Middle frontal gyrus (tissue), 1 donor: Measurements from ENCODE around the gene ZNF581.

Experiments used
- DNase-seq: peaks from one replicate; pipeline ENCODE4 v3.0.0-alpha.2; 2015; ENCODE audit warnings: low spot score; ENCODE audit errors: extremely low spot score

Gene ZNF581

DNA sequence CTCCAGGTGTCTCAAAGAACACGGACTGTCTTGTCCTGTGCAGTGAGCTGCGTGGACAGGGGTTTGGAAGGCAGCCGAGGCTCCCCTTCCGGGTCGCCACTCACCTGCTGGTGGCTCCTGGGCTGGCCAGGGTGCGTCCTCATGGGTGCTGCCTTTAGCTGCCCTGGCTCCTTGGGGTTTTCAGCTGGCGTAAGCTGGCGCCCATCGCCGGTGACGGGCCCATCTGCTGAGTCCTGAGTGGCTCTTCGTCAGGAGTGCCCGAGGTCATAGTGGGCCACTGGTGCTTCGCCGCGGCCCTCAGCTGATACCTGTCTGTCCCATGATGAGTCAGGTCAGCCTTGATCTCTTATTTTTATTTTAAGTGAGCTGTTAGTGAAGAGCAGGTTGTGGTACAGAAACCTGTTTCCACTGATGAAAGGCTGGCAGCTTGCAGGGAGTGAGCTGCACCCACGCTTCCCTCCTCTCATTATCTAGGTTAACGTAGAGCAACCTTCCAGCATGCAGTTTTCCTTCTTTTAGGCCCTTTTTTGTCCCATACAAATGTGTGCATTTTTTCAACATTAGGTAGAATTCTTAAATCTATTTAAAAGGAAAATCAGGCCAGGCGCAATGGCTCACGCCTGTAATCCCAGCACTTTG, 50.0 kb downstream of the ZNF581 start:
- peak; percentile 11 for DNase-seq

GRCh38 chr19:55694241-55694655, 50.8 kb downstream of the ZNF581 start:
- no peak for DNase-seq

DNA sequence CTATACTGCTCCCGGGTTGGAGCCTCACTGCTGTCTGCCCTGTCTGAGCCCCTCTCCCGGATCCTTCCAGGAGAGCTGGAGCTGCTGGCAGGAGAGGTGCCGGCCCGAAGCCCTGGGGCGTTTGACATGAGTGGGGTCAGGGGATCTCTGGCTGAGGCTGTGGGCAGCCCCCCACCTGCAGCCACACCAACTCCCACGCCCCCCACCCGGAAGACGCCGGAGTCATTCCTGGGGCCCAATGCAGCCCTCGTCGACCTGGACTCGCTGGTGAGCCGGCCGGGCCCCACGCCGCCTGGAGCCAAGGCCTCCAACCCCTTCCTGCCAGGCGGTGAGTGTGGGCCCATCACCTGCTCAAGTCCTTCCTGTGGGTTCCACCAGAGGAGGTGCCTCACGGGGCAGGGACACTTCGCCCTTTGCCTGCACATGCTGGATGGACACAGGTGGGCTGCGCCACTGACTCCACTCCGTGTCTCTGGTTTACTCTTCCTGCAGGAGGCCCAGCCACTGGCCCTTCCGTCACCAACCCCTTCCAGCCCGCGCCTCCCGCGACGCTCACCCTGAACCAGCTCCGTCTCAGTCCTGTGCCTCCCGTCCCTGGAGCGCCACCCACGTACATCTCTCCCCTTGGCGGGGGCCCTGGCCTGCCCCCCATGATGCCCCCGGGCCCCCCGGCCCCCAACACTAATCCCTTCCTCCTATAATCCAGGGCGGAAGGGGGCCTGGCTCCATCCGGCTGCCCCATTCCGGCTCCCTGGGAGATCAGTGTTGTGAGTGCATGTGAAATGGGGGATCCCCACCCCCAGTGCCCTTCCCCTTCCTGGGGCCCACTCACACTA, 51.4 kb downstream of the ZNF581 start:
- DNase-seq = no peak
